Fibroblast of lung (primary cell): ENCODE measurements around the gene DCTN4. TPM values are rescaled to one million over a fixed set of nuclear protein-coding genes. Genes with fewer than 3 reads are reported as not detected.

ENCODE experiments used
- DNase-seq, 2 donors: peaks; one replicate each; pipeline versions ENCODE4 v3.0.0 to v3.0.0-alpha.2; 2010; ENCODE audit warnings: low read depth in 2 of 2
- H2AFZ ChIP-seq: 2 replicates; pipeline ENCODE4 v1.5.1; 2012; ENCODE audit warnings: low read length, control low read depth, inconsistent platforms
- H3K27ac ChIP-seq: 2 replicates; pipeline ENCODE4 v1.5.1; 2011; ENCODE audit warnings: low read length, control low read depth; ENCODE audit not compliant: insufficient read depth
- H3K27me3 ChIP-seq: 2 replicates; pipeline ENCODE4 v1.5.1; 2011; ENCODE audit warnings: mild to moderate bottlenecking, low read length; ENCODE audit not compliant: control insufficient read depth, insufficient read depth
- H3K36me3 ChIP-seq: 2 replicates; pipeline ENCODE4 v1.5.1; 2011; ENCODE audit warnings: low read length; ENCODE audit not compliant: control insufficient read depth, insufficient read depth
- H3K4me1 ChIP-seq: 2 replicates; pipeline ENCODE4 v1.5.1; 2011; ENCODE audit warnings: low read length; ENCODE audit not compliant: control insufficient read depth, insufficient read depth; ENCODE audit errors: extremely low read depth
- H3K4me2 ChIP-seq: 2 replicates; pipeline ENCODE4 v1.5.1; 2011; ENCODE audit warnings: low read length, control low read depth; ENCODE audit not compliant: insufficient read depth; ENCODE audit errors: extremely low read depth
- H3K4me3 ChIP-seq, 4 experiments: fragments of 200-600 bp in 1 of 4; sonication (generic) in 1 of 4; replicated peaks in 1 of 4; 2 replicates each; pipeline ENCODE4 v1.5.1; 2011 to 2016; ENCODE audit warnings: low read length in 4 of 4, low read depth in 3 of 4, mild to moderate bottlenecking in 3 of 4, control low read depth in 2 of 4, inconsistent platforms in 1 of 4, mixed read lengths in 1 of 4; ENCODE audit not compliant: insufficient read depth in 1 of 4; ENCODE audit errors: control extremely low read depth in 1 of 4
- H3K79me2 ChIP-seq: 2 replicates; pipeline ENCODE4 v1.5.1; 2012; ENCODE audit warnings: mild to moderate bottlenecking, low read length, inconsistent platforms; ENCODE audit not compliant: control insufficient read depth, insufficient read depth
- H3K9ac ChIP-seq: 2 replicates; pipeline ENCODE4 v1.5.1; 2011; ENCODE audit warnings: mild to moderate bottlenecking, low read length, control low read depth; ENCODE audit not compliant: insufficient read depth
- H3K9me3 ChIP-seq: 2 replicates; pipeline ENCODE4 v1.5.1; 2012; ENCODE audit warnings: low read depth, low read length; ENCODE audit not compliant: control insufficient read depth, insufficient read depth
- H4K20me1 ChIP-seq: 2 replicates; pipeline ENCODE4 v1.5.1; 2011; ENCODE audit warnings: low read length; ENCODE audit not compliant: control insufficient read depth, insufficient read depth; ENCODE audit errors: extremely low read depth
- EZH2 ChIP-seq: IDR thresholded peaks from 2 replicates; pipeline ENCODE4 v1.5.1; 2012; ENCODE audit warnings: low read length, control low read depth, mild to moderate bottlenecking; ENCODE audit errors: missing control alignments
- polyA plus RNA-seq, 2 donors: library from polyadenylated mRNA; depleted of rRNA in 1 of 2; stranded (reverse) in 1 of 2; unstranded in 1 of 2; fragments of >200 nt; gene quantifications; 2 replicates each; pipeline ENCODE4 v1.2.1, GENCODE V29; 2011 to 2012; ENCODE audit warnings: missing spikeins in 1 of 2
- total RNA-seq: library from RNA; depleted of rRNA; stranded (reverse); fragments of >200 nt; gene quantifications from 2 replicates; pipeline ENCODE4 v1.2.1, GENCODE V29; 2014
- TF ChIP-seq, protein P1 (sequence below), 2 donors: IDR thresholded peaks in 1 of 2; conservative IDR thresholded peaks in 1 of 2; 1 replicate in 1 of 2; 2 replicates in 1 of 2; pipeline ENCODE4 v1.5.1; 2011 to 2012; ENCODE audit warnings: low read length in 2 of 2, control low read depth in 1 of 2, inconsistent platforms in 1 of 2, low read depth in 1 of 2, mild to moderate bottlenecking in 1 of 2

Gene DCTN4
- total and polyA plus RNA-seq, 2 donors (not counting 1 experiment from before 2014, with no cell fraction given), result 60.0 to 67.2 TPM

DNA sequence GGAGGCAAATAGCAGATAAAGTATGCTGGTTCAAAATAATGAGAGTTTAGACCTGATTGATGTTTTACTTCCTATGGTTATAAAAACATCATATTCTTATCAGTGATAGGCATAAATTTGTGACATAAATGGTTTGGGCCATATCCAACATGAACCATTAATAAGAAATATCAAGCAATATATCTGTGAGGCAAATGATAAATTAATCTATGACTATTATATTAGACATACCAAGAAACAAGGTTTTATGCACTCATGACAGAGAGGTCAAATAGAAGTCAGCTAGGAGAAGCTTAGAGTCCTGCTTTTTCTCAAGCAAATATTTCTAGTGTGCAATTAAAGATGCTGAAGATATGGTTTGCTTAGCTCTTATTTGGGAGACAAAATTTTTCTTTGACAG is 30.2 kb upstream of the DCTN4 start:
- Histone ChIP-seq H3K4me2 (peak overlapping the region; percentile 70), H3K36me3 (no peaks in the 10 kb centered on the region), H4K20me1 (no peaks in the 10 kb centered on the region), H3K79me2 (peaks cover 87% of the 10 kb centered on the region), H3K9me3 (no peaks in the 10 kb centered on the region), H3K27me3 (no peaks in the 10 kb centered on the region), H3K27ac (peak overlapping the region; percentile 76), H2AFZ (no peak overlapping the region), H3K4me3 (no peak overlapping the region), H3K9ac (no peak overlapping the region), H3K4me1 (peaks cover 19% of the 10 kb centered on the region)
- no peak for TF ChIP-seq EZH2
- TF ChIP-seq, protein P1, sequence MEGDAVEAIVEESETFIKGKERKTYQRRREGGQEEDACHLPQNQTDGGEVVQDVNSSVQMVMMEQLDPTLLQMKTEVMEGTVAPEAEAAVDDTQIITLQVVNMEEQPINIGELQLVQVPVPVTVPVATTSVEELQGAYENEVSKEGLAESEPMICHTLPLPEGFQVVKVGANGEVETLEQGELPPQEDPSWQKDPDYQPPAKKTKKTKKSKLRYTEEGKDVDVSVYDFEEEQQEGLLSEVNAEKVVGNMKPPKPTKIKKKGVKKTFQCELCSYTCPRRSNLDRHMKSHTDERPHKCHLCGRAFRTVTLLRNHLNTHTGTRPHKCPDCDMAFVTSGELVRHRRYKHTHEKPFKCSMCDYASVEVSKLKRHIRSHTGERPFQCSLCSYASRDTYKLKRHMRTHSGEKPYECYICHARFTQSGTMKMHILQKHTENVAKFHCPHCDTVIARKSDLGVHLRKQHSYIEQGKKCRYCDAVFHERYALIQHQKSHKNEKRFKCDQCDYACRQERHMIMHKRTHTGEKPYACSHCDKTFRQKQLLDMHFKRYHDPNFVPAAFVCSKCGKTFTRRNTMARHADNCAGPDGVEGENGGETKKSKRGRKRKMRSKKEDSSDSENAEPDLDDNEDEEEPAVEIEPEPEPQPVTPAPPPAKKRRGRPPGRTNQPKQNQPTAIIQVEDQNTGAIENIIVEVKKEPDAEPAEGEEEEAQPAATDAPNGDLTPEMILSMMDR (conservative IDR thresholded peaks at IDR 0.05 in 1 of 2, IDR thresholded peaks at IDR 0.05 in 1 of 2; ENCODE audit: low read depth in 1 of 2, low read length in 2 of 2), result no peak
- DNase-seq, result peak in 1 of 2 donors; percentile 70

DNA sequence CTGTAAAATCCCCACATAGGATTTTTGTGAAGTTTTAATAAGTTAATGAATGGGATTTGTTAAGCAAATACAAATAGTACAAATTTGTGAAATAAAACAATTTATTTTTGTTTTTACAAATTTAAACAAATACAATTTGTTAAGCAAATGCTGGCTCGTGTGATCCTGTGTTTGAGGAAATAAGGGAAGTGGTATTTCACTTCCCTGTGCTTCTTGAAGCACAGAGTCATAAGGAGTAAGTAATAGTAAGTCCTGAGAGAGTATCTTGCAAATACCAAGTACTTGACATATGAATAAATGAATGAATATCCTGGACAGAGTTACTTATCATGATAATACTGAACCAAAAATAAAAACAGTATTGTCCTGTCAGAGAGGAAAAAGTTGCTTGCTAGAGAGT is 28.8 kb upstream of the DCTN4 start:
- Histone ChIP-seq H3K4me3 (no peak overlapping the region), H3K4me1 (peaks cover 28% of the 10 kb centered on the region), H4K20me1 (no peaks in the 10 kb centered on the region), H2AFZ (no peak overlapping the region), H3K27ac (no peak overlapping the region), H3K9ac (no peak overlapping the region), H3K4me2 (peak overlapping the region; percentile 1), H3K9me3 (no peaks in the 10 kb centered on the region), H3K79me2 (peaks cover 85% of the 10 kb centered on the region), H3K27me3 (no peaks in the 10 kb centered on the region), H3K36me3 (no peaks in the 10 kb centered on the region)
- no peak for TF ChIP-seq EZH2
- TF ChIP-seq, protein P1 (conservative IDR thresholded peaks at IDR 0.05 in 1 of 2, IDR thresholded peaks at IDR 0.05 in 1 of 2; ENCODE audit: low read depth in 1 of 2, low read length in 2 of 2), result no peak
- peak; percentile 11 to 15 for DNase-seq

DNA sequence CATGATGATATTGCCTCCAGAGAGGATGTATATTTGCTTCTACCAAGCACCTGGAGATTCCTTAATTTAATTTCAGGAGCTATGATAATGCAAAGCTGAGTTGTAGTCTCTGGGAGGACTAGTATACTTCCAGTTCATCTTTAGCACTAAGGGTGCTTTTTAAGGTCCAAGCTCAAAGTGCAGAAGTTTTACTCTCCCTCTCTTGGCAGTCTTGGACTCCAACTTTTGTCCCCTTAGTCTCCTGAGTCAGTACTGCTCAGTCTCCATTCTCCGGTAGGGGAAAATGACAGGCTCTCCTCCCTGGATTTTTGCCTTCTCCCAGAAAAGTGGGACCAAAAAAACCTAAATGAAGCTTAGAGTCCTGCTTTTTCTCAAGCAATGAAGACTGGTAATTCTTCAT is 28.1 kb upstream of the DCTN4 start:
- no peak for DNase-seq
- H3K4me1 ChIP-seq, result peaks cover 31% of the 10 kb centered on the region
- no peak overlapping the region for H3K27ac ChIP-seq
- H3K4me3 ChIP-seq, result peak overlapping the region in 1 of 4 experiments; percentile 6
- no peaks in the 10 kb centered on the region for H3K9me3 ChIP-seq
- H3K4me2 ChIP-seq, result peak overlapping the region; percentile 30
- no peaks in the 10 kb centered on the region for H4K20me1 ChIP-seq
- no peak overlapping the region for H3K9ac ChIP-seq
- H3K27me3 ChIP-seq, result no peaks in the 10 kb centered on the region
- no peak overlapping the region for H2AFZ ChIP-seq
- H3K36me3 ChIP-seq, result no peaks in the 10 kb centered on the region
- TF ChIP-seq EZH2, result no peak
- TF ChIP-seq, protein P1 (conservative IDR thresholded peaks at IDR 0.05 in 1 of 2, IDR thresholded peaks at IDR 0.05 in 1 of 2; ENCODE audit: low read depth in 1 of 2, low read length in 2 of 2), result no peak
- peaks cover 81% of the 10 kb centered on the region for H3K79me2 ChIP-seq
